Thyroid gland (tissue), 4 donors: Measurements from ENCODE around the gene KRTAP10-3.

ENCODE experiments used
- CTCF ChIP-seq, 6 experiments: fragments of 200-600 bp in 3 of 6; fragments of 450-650 bp in 3 of 6; sonication (generic) in 3 of 6; IDR thresholded peaks; one replicate each; pipeline ENCODE4 v1.5.1; 2016 to 2019; ENCODE audit warnings: antibody characterized with exemption in 6 of 6, mild to moderate bottlenecking in 2 of 6, inconsistent platforms in 1 of 6, moderate library complexity in 1 of 6
- POLR2A ChIP-seq, 2 donors: fragments of 450-650 bp; IDR thresholded peaks; one replicate each; pipeline ENCODE4 v1.6.1; 2017; ENCODE audit warnings: antibody characterized with exemption in 2 of 2, mild to moderate bottlenecking in 2 of 2, moderate library complexity in 1 of 2

DNA sequence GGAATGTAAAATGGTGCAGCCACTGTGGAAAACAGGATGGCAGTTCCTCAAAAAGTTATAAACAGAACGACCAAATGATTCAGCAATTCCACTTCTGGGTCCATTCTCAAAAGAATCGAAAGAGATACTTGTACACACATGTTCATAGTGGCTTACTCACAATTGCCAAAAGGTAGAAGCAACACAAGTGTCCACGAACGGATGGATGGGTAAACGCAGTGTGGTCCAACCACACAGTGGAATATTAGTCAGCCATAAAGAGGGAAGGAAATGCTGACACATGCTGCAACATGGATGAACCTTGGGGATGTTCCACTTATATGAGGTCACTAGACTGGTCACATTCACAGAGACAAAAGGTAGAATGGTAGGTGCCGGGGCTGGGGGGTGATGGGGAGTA is 23.9 kb downstream of the KRTAP10-3 start:
- TF ChIP-seq CTCF (IDR thresholded peaks at IDR 0.05) (no peak), POLR2A (IDR thresholded peaks at IDR 0.05) (no peak)
